ENCODE data around the gene COL28A1.

COL28A1 gene

GRCh38 chr7:7335909-7336308 is 199.8 kb downstream of the COL28A1 start:
- no peak for DNase-seq (ENCODE audit: low read depth in 2 of 2, low spot score in 1 of 2)

DNA sequence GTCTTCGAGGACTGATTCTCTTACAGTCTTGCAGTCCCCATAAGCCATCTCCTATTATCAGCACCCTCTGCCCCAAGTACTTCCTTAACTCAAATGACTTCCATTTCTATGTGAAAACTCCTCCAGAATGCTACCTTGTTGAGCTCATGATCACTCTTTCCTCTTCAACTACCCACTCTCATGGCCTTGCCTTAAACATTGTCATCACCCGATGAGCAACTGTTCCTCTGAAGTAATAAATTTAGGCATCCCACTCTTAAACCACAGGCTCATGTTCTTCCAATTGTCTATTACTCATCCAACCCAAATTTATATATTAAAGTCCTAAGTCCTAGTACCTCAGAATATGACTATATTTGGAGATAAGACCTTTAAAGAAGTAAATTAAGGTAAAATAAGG is 200.5 kb downstream of the COL28A1 start:
- no peak for DNase-seq (ENCODE audit: low read depth in 2 of 2, low spot score in 1 of 2)

GRCh38 chr7:7333610-7334009 is 202.1 kb downstream of the COL28A1 start:
- DNase-seq (ENCODE audit: low read depth in 2 of 2, low spot score in 1 of 2) = no peak

GRCh38 chr7:7331523-7331922 is 204.2 kb downstream of the COL28A1 start:
- no peak for DNase-seq (ENCODE audit: low read depth in 2 of 2, low spot score in 1 of 2)

GRCh38 chr7:7330997-7331396 is 204.7 kb downstream of the COL28A1 start:
- no peak for DNase-seq (ENCODE audit: low read depth in 2 of 2, low spot score in 1 of 2)

DNA sequence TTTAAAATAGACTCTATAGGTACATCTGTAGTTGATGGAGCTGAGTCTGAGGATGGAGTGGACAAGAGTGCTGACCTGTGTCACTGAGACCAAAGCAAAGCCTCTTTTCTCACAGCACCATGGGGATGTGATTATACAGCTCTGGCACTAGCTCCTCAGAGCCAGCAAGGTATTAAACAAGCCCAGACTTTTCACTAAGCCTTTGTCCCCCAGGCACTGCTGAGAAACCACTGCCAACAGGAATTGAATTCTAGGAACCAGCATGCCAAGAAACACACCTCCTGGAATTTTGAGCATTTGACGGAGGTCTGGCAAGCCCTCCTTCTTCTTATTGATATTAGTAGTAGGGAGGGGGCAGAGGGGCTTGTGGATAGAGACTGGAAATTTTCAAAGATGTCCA is 206.3 kb downstream of the COL28A1 start:
- no peak for DNase-seq (ENCODE audit: low read depth in 2 of 2, low spot score in 1 of 2)

GRCh38 chr7:7327423-7327822 is 208.2 kb downstream of the COL28A1 start:
- no peak for DNase-seq (ENCODE audit: low read depth in 2 of 2, low spot score in 1 of 2)

GRCh38 chr7:7324698-7325097 is 211.0 kb downstream of the COL28A1 start:
- no peak for DNase-seq (ENCODE audit: low read depth in 2 of 2, low spot score in 1 of 2)

DNA sequence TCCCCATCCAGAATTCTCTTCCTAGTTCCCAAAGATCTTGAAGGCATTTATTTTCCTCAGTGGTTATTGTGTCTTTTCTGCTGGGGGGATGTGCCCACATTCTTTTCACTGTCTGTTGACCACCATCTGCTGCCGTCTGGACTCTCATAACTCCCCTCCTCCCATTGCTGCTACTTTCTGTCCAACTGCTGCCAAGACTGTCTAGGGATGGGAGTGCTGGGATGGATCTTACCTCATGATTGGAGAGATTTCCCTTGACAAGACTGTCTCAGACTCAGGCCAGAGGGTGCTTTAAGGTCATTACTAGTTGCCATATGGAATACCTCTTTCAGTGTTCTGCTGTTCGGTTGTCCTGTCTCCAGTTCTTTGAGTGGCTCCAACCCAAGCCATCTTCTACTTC is 211.8 kb downstream of the COL28A1 start:
- DNase-seq (ENCODE audit: low read depth in 2 of 2, low spot score in 1 of 2) = no peak

DNA sequence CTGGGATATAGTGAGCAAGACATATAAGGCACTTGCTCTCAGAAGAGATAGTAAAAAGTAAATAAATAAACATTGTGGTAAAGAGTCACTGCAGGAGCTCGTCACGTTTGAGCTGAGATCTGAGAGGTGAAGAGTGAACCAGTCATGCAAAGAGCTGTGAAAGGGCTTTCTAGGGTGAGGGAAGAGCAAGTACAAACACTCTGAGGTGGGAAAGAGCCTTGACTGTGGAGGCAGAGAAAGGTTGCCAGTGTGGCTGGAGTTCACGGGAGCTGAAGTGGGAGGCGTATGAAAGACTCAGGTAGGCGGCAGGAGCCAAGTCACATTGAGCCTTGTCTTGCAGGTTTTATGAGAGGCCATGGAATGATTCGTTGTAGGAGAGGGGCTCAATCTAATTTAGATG is 212.3 kb downstream of the COL28A1 start:
- no peak for DNase-seq (ENCODE audit: low read depth in 2 of 2, low spot score in 1 of 2)

- DNase-seq (ENCODE audit: low read depth in 2 of 2, low spot score in 1 of 2) = no peak
Observed at GRCh38 chr7:7321681-7322080, 214.0 kb downstream of the COL28A1 start.

DNA sequence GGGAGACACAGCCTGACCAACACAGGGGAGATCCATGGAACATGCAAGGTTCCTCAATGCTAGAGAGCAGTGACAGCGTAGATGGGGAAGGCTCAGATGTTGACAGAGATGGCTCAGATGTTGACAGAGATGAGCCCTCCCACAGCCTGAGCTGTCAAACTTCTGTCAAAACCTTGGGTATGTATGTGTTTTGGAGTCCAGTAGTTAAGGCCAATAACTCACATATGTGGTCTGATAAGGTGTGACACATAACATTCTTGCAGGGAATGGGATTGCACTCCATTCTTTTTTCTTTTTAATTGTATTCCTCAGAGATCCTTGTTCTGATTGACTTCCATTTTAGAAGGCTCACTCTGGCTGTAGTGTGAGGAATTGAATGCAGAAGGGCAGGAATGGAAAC is 217.1 kb downstream of the COL28A1 start:
- no peak for DNase-seq (ENCODE audit: low read depth in 2 of 2, low spot score in 1 of 2)

- DNase-seq (ENCODE audit: low read depth in 2 of 2, low spot score in 1 of 2) = no peak
Observed at GRCh38 chr7:7317850-7318249, 217.8 kb downstream of the COL28A1 start.

GRCh38 chr7:7315851-7316250 is 219.8 kb downstream of the COL28A1 start:
- DNase-seq (ENCODE audit: low read depth in 2 of 2, low spot score in 1 of 2) = no peak

GRCh38 chr7:7312323-7312722 is 223.3 kb downstream of the COL28A1 start:
- DNase-seq (ENCODE audit: low read depth in 2 of 2, low spot score in 1 of 2) = no peak

- no peak for DNase-seq (ENCODE audit: low read depth in 2 of 2, low spot score in 1 of 2)
Observed at GRCh38 chr7:7311001-7311400, 224.7 kb downstream of the COL28A1 start.

DNA sequence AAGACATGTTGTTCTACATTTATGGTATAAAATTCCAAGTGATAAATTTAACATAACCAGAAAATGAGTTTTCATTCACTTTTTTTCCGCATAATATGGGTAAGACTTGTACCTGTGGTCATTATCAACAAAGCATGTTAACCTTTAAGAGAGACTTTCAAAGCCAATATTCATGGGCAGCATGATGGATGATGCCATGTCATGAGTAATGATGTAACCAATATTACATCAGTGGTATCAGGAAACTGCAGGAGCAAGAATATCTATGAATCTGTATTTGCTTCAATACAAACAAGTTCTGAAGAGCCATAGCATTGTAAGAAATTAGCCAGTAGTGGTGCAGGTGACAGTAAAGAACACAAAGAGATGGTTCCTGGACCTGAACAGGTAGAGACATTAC is 226.5 kb downstream of the COL28A1 start:
- DNase-seq (ENCODE audit: low read depth in 2 of 2, low spot score in 1 of 2) = no peak
